GM18870 (cell line): ENCODE measurements around the gene ZDHHC23.

Experiments
- ATAC-seq: cut with Tn5 transposase; IDR thresholded peaks from one replicate; pipeline ENCODE4 v1.9.1; 2021; ENCODE audit warnings: moderate library complexity; ENCODE audit not compliant: unreplicated experiment

Gene ZDHHC23

GRCh38 chr3:114005481-114005880 lies 57.7 kb downstream of the ZDHHC23 start:
- peak; percentile 92 for ATAC-seq

- ATAC-seq: no peak
Measured at GRCh38 chr3:114011059-114011797, 63.4 kb downstream of the ZDHHC23 start.
